IMR-90 (cell line): Measurements from ENCODE around the gene BCAS3. TPM values are rescaled to one million over a fixed set of nuclear protein-coding genes. Genes with fewer than 3 reads are reported as not detected.

Source experiments
- ATAC-seq: fragments of 200-7000 bp; cut with Tn5 transposase; 2 replicates; pipeline ENCODE4 v1.9.1; 2020; ENCODE audit warnings: low read depth, mild to moderate bottlenecking, moderate library complexity
- BruUV-seq: library from RNA; stranded (reverse); fragments of 400-500 nt; replicated peaks from 2 replicates; lab custom pipeline; 2021; lab: Mats Ljungman, UMichigan
- CTCF ChIA-PET: fragments of 300-600 bp; formaldehyde crosslinking; extraction: SDS; loops from one replicate; lab custom pipeline; 2021; ENCODE audit warnings: antibody characterized with exemption; lab: Yijun Ruan, JAX
- POLR2A ChIA-PET: fragments of 300-600 bp; sonication (Branson Sonifier 250); formaldehyde crosslinking; loops from one replicate; lab custom pipeline; 2022; ENCODE audit warnings: antibody characterized with exemption; ENCODE audit not compliant: unreplicated experiment; lab: Charles Lee
- DNase-seq: peaks from one replicate; pipeline ENCODE4 v3.0.0; 2013
- H2AFZ ChIP-seq: replicated peaks from 2 replicates; pipeline ENCODE3; 2013; ENCODE audit warnings: low read length, mild to moderate bottlenecking; ENCODE audit not compliant: poor library complexity
- H2AK5ac ChIP-seq: 2 replicates; pipeline ENCODE4 v1.6.1; 2013; ENCODE audit warnings: low read depth, low read length, inconsistent platforms
- H2AK9ac ChIP-seq: replicated peaks from 2 replicates; pipeline ENCODE3; 2013; ENCODE audit warnings: mild to moderate bottlenecking, low read depth, low read length, moderate library complexity; ENCODE audit not compliant: poor library complexity
- H2BK120ac ChIP-seq: 2 replicates; pipeline ENCODE4 v1.6.1; 2013; ENCODE audit warnings: low read depth, low read length, inconsistent platforms
- H2BK15ac ChIP-seq: 3 replicates; pipeline ENCODE4 v1.6.1; 2013; ENCODE audit warnings: low read depth, low read length, inconsistent platforms
- H2BK20ac ChIP-seq: 2 replicates; pipeline ENCODE4 v1.6.1; 2013; ENCODE audit warnings: low read depth, mild to moderate bottlenecking, inconsistent platforms, low read length, moderate library complexity
- H2BK5ac ChIP-seq: 2 replicates; pipeline ENCODE4 v1.6.1; 2013; ENCODE audit warnings: mild to moderate bottlenecking, low read depth, low read length, inconsistent platforms; ENCODE audit not compliant: poor library complexity, severe bottlenecking
- H3K14ac ChIP-seq: replicated peaks from 2 replicates; pipeline ENCODE4 v1.6.1; 2013; ENCODE audit warnings: low read depth, low read length, inconsistent platforms
- H3K18ac ChIP-seq: 2 replicates; pipeline ENCODE4 v1.6.1; 2013; ENCODE audit warnings: low read depth, low read length, control low read depth
- H3K23ac ChIP-seq: 2 replicates; pipeline ENCODE4 v1.6.1; 2013; ENCODE audit warnings: low read depth, low read length, inconsistent platforms
- H3K27ac ChIP-seq: 2 replicates; pipeline ENCODE4 v1.5.1; 2013; ENCODE audit warnings: mild to moderate bottlenecking, control low read depth, low read length; ENCODE audit not compliant: insufficient read depth
- H3K27me3 ChIP-seq: 2 replicates; pipeline ENCODE4 v1.6.1; 2013; ENCODE audit warnings: low read length; ENCODE audit not compliant: control insufficient read depth, insufficient read depth
- H3K36me3 ChIP-seq: 2 replicates; pipeline ENCODE4 v1.6.1; 2013; ENCODE audit warnings: low read length, mixed read lengths; ENCODE audit not compliant: control insufficient read depth, insufficient read depth
- H3K4ac ChIP-seq: 2 replicates; pipeline ENCODE4 v1.6.1; 2013; ENCODE audit warnings: low read depth, low read length, inconsistent platforms
- H3K4me1 ChIP-seq: 2 replicates; pipeline ENCODE4 v1.6.1; 2013; ENCODE audit warnings: low read length, mixed read lengths; ENCODE audit not compliant: control insufficient read depth, insufficient read depth
- H3K4me2 ChIP-seq: 2 replicates; pipeline ENCODE4 v1.6.1; 2013; ENCODE audit warnings: low read depth, mild to moderate bottlenecking, control low read depth, low read length, moderate library complexity
- H3K4me3 ChIP-seq: 2 replicates; pipeline ENCODE4 v1.5.1; 2013; ENCODE audit warnings: low read depth, mild to moderate bottlenecking, control low read depth, low read length, moderate library complexity; ENCODE audit not compliant: insufficient read depth
- H3K56ac ChIP-seq: 2 replicates; pipeline ENCODE4 v1.6.1; 2013; ENCODE audit warnings: low read length, inconsistent platforms; ENCODE audit not compliant: insufficient read depth; ENCODE audit errors: extremely low read depth
- H3K79me1 ChIP-seq, 2 experiments: 2 replicates each; pipeline ENCODE4 v1.6.1; 2013; ENCODE audit warnings: low read length in 2 of 2, inconsistent platforms in 1 of 2, low read depth in 1 of 2
- H3K9ac ChIP-seq: 2 replicates; pipeline ENCODE4 v1.6.1; 2013; ENCODE audit warnings: low read depth, low read length, control low read depth
- H3K9me1 ChIP-seq: 2 replicates; pipeline ENCODE4 v1.6.1; 2013; ENCODE audit warnings: low read length, inconsistent platforms; ENCODE audit not compliant: insufficient read depth
- H3K9me3 ChIP-seq: 2 replicates; pipeline ENCODE4 v1.6.1; 2013; ENCODE audit warnings: low read length; ENCODE audit not compliant: control insufficient read depth, insufficient read depth
- H4K20me1 ChIP-seq: 2 replicates; pipeline ENCODE4 v1.6.1; 2013; ENCODE audit warnings: low read length, inconsistent platforms; ENCODE audit not compliant: insufficient read depth
- H4K5ac ChIP-seq: 2 replicates; pipeline ENCODE4 v1.6.1; 2013; ENCODE audit warnings: mild to moderate bottlenecking, low read depth, low read length, control low read depth
- H4K8ac ChIP-seq, 2 experiments: 2 replicates each; pipeline ENCODE4 v1.6.1; 2013; ENCODE audit warnings: low read depth in 2 of 2, low read length in 2 of 2, control low read depth in 1 of 2, inconsistent platforms in 1 of 2
- H4K91ac ChIP-seq: 2 replicates; pipeline ENCODE4 v1.6.1; 2013; ENCODE audit warnings: low read depth, low read length, inconsistent platforms; ENCODE audit not compliant: insufficient read depth
- BHLHE40 ChIP-seq: fragments of 150-350 bp; IDR thresholded peaks from 2 replicates; pipeline ENCODE4 v1.6.1; 2016; ENCODE audit warnings: mild to moderate bottlenecking, low read depth, low read length
- CTCF ChIP-seq: conservative IDR thresholded peaks from 2 replicates; pipeline ENCODE4 v1.5.1; 2012; ENCODE audit warnings: mild to moderate bottlenecking, low read depth, low read length, improper control_type of control experiment
- ELK1 ChIP-seq: fragments of 150-350 bp; IDR thresholded peaks from 2 replicates; pipeline ENCODE4 v1.6.1; 2016; ENCODE audit warnings: low read depth, mild to moderate bottlenecking, low read length, moderate library complexity, borderline replicate concordance
- MAFK ChIP-seq: IDR thresholded peaks from 2 replicates; pipeline ENCODE4 v1.6.1; 2012; ENCODE audit warnings: low read depth, low read length, improper control_type of control experiment
- MAZ ChIP-seq: IDR thresholded peaks from 2 replicates; pipeline ENCODE4 v1.6.1; 2012; ENCODE audit warnings: low read depth, mild to moderate bottlenecking, low read length, improper control_type of control experiment, moderate library complexity, borderline replicate concordance
- POLR2A ChIP-seq: IDR thresholded peaks from 2 replicates; pipeline ENCODE4 v1.6.1; 2012; ENCODE audit warnings: mild to moderate bottlenecking, low read depth, low read length
- RAD21 ChIP-seq: IDR thresholded peaks from 2 replicates; pipeline ENCODE4 v1.6.1; 2012; ENCODE audit warnings: low read length, improper control_type of control experiment
- RCOR1 ChIP-seq: IDR thresholded peaks from 2 replicates; pipeline ENCODE4 v1.6.1; 2012; ENCODE audit warnings: mild to moderate bottlenecking, low read length, improper control_type of control experiment; ENCODE audit not compliant: insufficient replicate concordance
- RFX5 ChIP-seq: IDR thresholded peaks from 2 replicates; pipeline ENCODE4 v1.8.0; 2012; ENCODE audit warnings: low read depth, mild to moderate bottlenecking, low read length, moderate library complexity
- SMC3 ChIP-seq: fragments of 150-350 bp; IDR thresholded peaks from 2 replicates; pipeline ENCODE4 v1.6.1; 2016; ENCODE audit warnings: low read depth, mild to moderate bottlenecking, antibody characterized with exemption, low read length, moderate library complexity
- WGBS, 2 experiments: methylation state at CpG; one replicate each; pipeline versions ENCODE4 v1.1.5 to v1.1.7; 2013; ENCODE audit warnings: missing lambda C conversion rate in 2 of 2; ENCODE audit not compliant: insufficient read length in 1 of 2; ENCODE audit errors: extremely low coverage in 2 of 2; 5-methylcytosine and 5-hydroxymethylcytosine counted together
- dilution Hi-C: fragments of 300-500 bp; cut with HindIII; formaldehyde crosslinking; loops from one replicate; pipeline ENCODE4 v1.14.3; 2018; ENCODE audit warnings: low sequenced_read_pairs; ENCODE audit not compliant: unreplicated experiment
- in situ Hi-C: fragments of 300-500 bp; cut with MboI; formaldehyde crosslinking; loops from 3 replicates; pipeline ENCODE4 v1.14.3; 2019; ENCODE audit warnings: low sequenced_read_pairs, inconsistent platforms, mixed read lengths
- intact Hi-C: fragments of 100-400 bp; cut with micrococcal nuclease; formaldehyde crosslinking; loops from 2 replicates; pipeline ENCODE4 v1.10.0; 2022
- polyA plus RNA-seq, 3 experiments: library from polyadenylated mRNA; depleted of rRNA; stranded (reverse); fragments of >200 nt; gene quantifications; 2 replicates each; pipeline ENCODE4 v1.2.3, GENCODE V29; 2012; ENCODE audit warnings: low replicate concordance in 1 of 3
- total RNA-seq: library from RNA; depleted of rRNA; stranded (reverse); fragments of >200 nt; gene quantifications from 2 replicates; pipeline ENCODE4 v1.2.3, GENCODE V29; 2012

BCAS3 gene
- total and polyA plus RNA-seq, 2 of the 4 experiments (the other 2 are of a cell fraction), result 6.3 to 27.1 TPM

- H2BK120ac ChIP-seq, result peak overlapping the region; percentile 47; the same call in 1 of the 2 replicates
- peak; percentile 78 for DNase-seq
- peaks cover 35% of the 10 kb centered on the region for H4K20me1 ChIP-seq
- peak; percentile 9 for ATAC-seq
- H2AK5ac ChIP-seq, result peak overlapping the region; percentile 47; the same call in 1 of the 2 replicates
- dilution Hi-C loops (no loop called here), in situ Hi-C loops (loop anchor here (5.0 kb wide), 1 partner anchor 687 kb away; no protein-coding TSS in a partner anchor), intact Hi-C loops (loop anchor here (5.0 kb wide), 1 partner anchor 658 kb away; the partner anchor contains the start of gene MED13)
- ChIA-PET POLR2A (interaction anchor here (0.6 to 1.9 kb wide), 3 partner anchors 10 to 201 kb away, joined by 3 to 10 read pairs (median 3); partner anchors contain the start of gene TBX2), CTCF (no interaction called here)
- no peaks in the 10 kb centered on the region for H3K9me3 ChIP-seq
- H3K27me3 ChIP-seq, result no peaks in the 10 kb centered on the region
- peak overlapping the region; percentile 88 for H3K14ac ChIP-seq
- BruUV-seq, result no TSS peak
- H3K56ac ChIP-seq, result peak overlapping the region; percentile 80
- peaks cover 46% of the 10 kb centered on the region for H3K36me3 ChIP-seq
- peak overlapping the region; percentile 100; the same call in 1 of the 2 replicates for H3K23ac ChIP-seq
- peak overlapping the region; percentile 100 for H3K9ac ChIP-seq
- no peak overlapping the region for H2BK20ac ChIP-seq
- H3K18ac ChIP-seq, result peak overlapping the region; percentile 40; the same call in 1 of the 2 replicates
- H4K5ac ChIP-seq, result peak overlapping the region; percentile 13; the same call in 1 of the 2 replicates
- no peak overlapping the region for H2BK15ac ChIP-seq
- H3K79me1 ChIP-seq, result peaks cover 9 to 27% of the 10 kb centered on the region in 2 experiments; a peak in 3 of 4 replicates
- peak overlapping the region; percentile 27; the same call in 1 of the 2 replicates for H3K4me3 ChIP-seq
- H3K4me2 ChIP-seq, result peak overlapping the region; percentile 83
- peaks cover 44% of the 10 kb centered on the region for H3K4me1 ChIP-seq
- peak overlapping the region; percentile 99 for H3K4ac ChIP-seq
- H4K8ac ChIP-seq, result peak overlapping the region; percentile 81 to 87; a peak in 2 of 4 replicates
- H2BK5ac ChIP-seq, result peak overlapping the region; percentile 91
- peak overlapping the region; percentile 98 for H2AFZ ChIP-seq
- H2AK9ac ChIP-seq, result peak overlapping the region; percentile 90
- H3K27ac ChIP-seq, result peak overlapping the region; percentile 100
- H3K9me1 ChIP-seq, result no peaks in the 10 kb centered on the region
- peak overlapping the region; percentile 32; the same call in 1 of the 2 replicates for H4K91ac ChIP-seq
- peak; percentile 54 for TF ChIP-seq RAD21
- peak; percentile 67 for TF ChIP-seq CTCF
- peak; percentile 35; the same call in 1 of the 2 replicates for TF ChIP-seq SMC3
- TF ChIP-seq BHLHE40, result 0 out of 2 replicates have a peak, but pooled peaks have one; percentile 9
- peak; percentile 57; the same call in 1 of the 2 replicates for TF ChIP-seq MAZ
- TF ChIP-seq POLR2A, result 0 out of 2 replicates have a peak, but pooled peaks have one; percentile 15
- TF ChIP-seq RCOR1, result no peak
- peak; percentile 37; the same call in 1 of the 2 replicates for TF ChIP-seq MAFK
- TF ChIP-seq ELK1, result no peak
- no peak for TF ChIP-seq RFX5
- 1% methylated on average over 29 of the region's 73 CpGs; no CpG with 5 or more reads in 1 of the 2 experiments for WGBS, 2 experiments
Observed at GRCh38 chr17:61409301-61410112, 731.9 kb downstream of the BCAS3 start.
